G401 (cell line): ENCODE results near the gene AGAP1. TPM values are rescaled to one million over a fixed set of nuclear protein-coding genes. Genes with fewer than 3 reads are reported as not detected.

ENCODE experiments used
- DNase-seq: peaks from one replicate; pipeline ENCODE4 v3.0.0-alpha.2; 2015; ENCODE audit warnings: low spot score
- in situ Hi-C: cut with HindIII; loops from 2 replicates; pipeline ENCODE4 v1.10.0; 2016; ENCODE audit warnings: low sequenced_read_pairs, mixed read lengths
- total RNA-seq: library from RNA; depleted of rRNA; stranded (reverse); fragments of >200 nt; shearing (Covaris generic); gene quantifications from 2 replicates; pipeline ENCODE4 v1.2.3, GENCODE V29; 2014

Gene AGAP1
- total RNA-seq, 1 experiment from 2014 or later: 14.4 TPM

GRCh38 chr2:235637896-235638295 lies 144.1 kb downstream of the AGAP1 start:
- in situ Hi-C loops: no loop called here
- DNase-seq: no peak

DNA sequence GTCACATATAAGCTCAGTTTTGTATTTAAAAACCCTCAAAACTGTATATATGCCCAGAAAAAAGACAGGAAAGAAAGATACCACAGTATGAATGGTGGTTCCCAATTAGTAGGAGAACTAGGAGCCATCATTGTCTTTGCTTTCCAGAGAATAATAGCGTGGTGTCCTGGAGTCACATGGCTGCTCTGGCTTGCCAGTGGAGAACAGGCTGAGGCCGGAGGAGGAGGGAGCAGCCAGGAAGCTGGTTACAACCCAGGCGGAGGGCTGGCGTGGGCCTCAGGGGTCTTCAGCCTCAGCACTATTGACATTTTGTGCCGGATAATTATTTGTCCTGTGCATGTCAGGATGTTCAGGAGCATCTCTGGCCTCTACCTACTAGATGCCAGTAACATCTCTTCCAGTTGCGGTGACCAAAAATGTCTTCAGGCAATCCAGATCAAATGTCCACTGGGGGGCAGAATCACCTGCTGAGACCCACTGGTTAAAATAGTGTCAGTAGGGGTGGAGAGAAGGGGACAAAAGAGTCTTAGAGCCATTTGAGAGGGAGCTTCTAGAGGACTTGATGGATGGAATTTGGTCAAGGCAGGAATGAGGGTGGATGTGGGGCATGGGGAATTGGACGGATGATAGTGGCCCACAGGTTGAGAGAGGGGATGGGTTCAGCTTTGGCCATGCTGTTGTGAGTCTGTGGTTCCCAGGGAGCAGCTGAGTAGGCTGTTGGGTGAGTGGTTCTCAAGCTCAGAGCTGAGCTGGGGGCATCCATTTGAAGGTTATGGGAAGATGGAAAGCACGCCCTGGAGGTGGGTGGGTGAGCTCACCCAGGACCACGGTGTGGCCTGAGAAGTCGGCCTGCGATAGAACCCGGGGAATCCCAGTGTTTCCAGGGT lies 144.9 kb downstream of the AGAP1 start:
- no peak for DNase-seq
- in situ Hi-C loops: no loop called here

DNA sequence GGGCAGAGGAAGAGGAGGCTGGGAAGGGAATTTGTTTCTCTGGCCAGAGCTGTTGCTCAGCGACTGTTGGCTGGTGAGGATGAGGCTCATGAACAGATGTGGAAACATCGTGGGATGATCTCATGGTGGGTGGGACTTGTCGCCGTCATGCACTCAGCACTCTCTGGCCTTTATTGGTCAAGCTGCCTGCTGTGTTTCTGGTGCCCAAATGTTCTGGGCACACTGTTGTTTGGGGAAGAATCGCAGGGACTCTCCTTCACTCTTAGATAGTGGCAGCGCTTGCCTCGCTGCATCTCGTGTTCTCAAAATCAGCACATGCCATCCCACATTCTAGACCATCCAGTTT lies 145.6 kb downstream of the AGAP1 start:
- in situ Hi-C loops: no loop called here
- no peak for DNase-seq

DNA sequence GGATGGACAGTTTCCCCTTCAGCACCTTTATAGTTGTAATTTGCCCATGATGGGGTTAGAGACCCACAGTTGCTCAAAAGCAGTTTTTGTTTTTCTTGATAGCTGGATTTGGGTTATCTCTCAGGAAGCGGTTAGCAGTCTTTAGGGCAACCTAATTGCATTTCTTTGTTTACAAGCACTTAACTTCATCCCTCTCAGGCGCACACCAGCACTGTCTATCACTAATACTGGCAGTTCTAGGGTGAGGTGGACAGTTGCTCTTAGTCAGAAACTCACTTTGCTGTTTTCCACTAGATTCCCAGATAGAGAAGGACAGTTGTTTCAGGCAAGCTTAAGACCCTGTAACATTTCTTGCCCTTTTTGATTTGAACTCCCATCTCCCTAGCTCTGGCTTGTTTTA lies 146.0 kb downstream of the AGAP1 start:
- no peak for DNase-seq
- in situ Hi-C loops: no loop called here

DNA sequence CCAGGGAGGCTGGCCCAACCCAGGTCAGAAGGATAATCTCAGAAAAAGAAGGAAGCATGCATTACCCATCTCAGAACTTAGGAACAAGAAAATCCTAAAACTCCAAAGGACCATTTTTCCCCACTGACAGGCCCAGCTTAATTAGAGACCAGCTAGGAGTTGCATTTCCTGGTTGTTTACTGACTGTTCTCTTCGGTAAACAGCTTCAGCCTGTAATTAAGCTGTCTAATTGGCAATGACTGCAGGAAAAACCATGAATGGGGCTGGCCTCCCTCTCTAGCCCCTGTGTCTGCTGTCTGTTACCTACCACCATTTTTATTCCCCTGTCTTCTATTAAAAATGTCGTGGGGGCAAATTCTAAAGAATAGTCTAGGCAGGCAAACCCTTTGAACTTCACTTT lies 146.5 kb downstream of the AGAP1 start:
- no peak for DNase-seq
- in situ Hi-C loops: no loop called here

GRCh38 chr2:235640926-235641723 lies 147.3 kb downstream of the AGAP1 start:
- DNase-seq: no peak
- in situ Hi-C loops: no loop called here

- no peak for DNase-seq
- in situ Hi-C loops: no loop called here
Measured at GRCh38 chr2:235641956-235642355, 148.1 kb downstream of the AGAP1 start.

GRCh38 chr2:235642446-235643098 lies 148.7 kb downstream of the AGAP1 start:
- no peak for DNase-seq
- in situ Hi-C loops: no loop called here

GRCh38 chr2:235643680-235644511 lies 150.1 kb downstream of the AGAP1 start:
- in situ Hi-C loops: no loop called here
- DNase-seq: no peak

GRCh38 chr2:235647264-235647663 lies 153.4 kb downstream of the AGAP1 start:
- DNase-seq: no peak
- in situ Hi-C loops: no loop called here

GRCh38 chr2:235647877-235648276 lies 154.0 kb downstream of the AGAP1 start:
- in situ Hi-C loops: no loop called here
- no peak for DNase-seq

- DNase-seq: no peak
- in situ Hi-C loops: no loop called here
Measured at GRCh38 chr2:235649418-235649817, 155.6 kb downstream of the AGAP1 start.

DNA sequence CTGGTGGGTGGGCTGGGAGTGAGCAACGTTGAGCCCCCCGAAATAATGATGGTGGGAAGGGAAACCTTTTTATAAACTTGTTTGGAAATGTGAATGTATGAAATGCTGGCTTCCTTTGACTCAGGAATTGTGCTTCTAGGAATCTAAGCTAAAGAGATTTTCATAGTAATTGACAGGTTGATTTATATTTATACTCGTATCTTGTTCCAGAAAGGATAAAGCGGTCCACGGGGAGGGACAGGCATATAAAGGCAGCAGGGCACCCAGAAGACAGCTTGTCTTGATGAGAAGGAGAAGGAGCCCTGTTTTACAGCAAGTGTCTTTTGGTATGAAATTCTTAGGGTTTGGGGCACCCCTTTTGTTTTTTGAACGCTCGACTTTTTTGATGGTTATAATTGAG lies 157.8 kb downstream of the AGAP1 start:
- in situ Hi-C loops: no loop called here
- DNase-seq: no peak

DNA sequence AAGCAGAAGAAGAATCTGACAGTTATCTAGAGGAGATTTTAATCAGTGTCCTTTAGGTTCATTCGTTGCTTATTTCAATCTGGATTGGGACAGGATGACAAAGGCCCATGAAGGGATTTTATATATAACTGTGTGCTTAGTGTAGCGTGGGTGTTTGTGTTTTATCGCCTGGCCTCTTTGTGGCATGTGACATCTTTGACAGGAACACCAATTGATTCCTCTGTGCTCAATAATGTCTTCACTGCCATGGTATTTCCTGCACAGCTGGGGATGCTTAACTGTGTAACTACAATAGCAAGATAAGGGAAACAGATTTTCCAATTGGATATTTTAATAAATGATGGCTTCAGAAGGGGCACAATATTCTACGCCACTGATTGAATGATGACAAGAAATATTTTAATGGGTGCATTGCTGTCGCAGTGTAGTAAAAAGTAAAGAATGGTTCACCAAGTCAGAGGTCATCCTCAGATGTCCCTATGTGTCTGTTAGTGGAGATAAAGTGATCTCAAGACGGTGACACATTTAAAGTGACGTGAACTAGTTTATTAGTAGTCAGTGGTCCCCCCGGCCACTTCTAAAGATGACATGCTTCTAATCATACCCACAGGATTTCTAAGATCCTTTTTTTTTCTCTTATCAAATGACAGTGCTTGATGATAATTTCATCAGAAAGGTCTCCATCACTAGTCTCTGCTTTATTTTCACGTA lies 160.4 kb downstream of the AGAP1 start:
- no peak for DNase-seq

DNA sequence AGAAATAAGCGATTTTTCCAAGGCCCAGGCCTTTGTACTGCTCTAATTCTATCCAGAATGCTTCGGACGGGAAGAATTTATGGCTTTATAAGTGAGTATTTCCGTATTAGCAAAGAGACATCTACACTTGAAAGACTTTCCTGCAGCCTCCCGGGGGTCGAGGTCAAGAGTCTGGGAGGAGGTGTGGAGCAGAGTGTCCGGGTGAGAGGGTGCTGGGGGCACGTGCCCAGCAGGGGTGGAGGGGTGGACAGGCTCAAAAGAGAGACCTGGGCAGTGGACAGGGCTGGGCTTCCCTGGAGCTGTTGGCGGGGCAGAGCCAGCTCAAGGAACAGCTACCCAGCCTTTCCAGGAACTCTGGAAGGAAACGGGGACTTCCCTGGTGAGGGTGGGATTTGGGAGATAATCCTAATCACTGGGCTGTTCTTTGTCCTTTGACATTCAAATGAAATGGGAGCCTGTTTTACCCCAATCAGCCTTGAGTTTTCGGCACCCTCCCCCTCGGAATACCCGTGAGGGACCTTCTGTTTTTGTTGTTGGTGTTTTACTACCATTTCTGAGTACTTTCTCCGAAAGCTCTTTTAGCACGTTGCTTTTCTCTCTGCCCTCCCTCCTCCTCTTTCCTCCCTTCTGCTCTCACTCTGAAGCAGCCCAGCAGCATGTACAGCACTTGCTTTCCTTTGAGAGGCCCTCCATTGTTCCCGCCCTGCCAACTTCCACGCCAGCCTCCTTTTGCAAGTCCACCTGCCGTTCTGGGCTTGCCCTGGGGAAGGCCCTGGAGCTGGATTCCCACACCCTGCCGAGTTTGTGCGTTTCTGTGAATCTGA lies 164.7 kb downstream of the AGAP1 start:
- in situ Hi-C loops: no loop called here
- DNase-seq: no peak

More for the DNA sequence above, 160.4 kb downstream of the AGAP1 start:
- in situ Hi-C loops: no loop called here

DNA sequence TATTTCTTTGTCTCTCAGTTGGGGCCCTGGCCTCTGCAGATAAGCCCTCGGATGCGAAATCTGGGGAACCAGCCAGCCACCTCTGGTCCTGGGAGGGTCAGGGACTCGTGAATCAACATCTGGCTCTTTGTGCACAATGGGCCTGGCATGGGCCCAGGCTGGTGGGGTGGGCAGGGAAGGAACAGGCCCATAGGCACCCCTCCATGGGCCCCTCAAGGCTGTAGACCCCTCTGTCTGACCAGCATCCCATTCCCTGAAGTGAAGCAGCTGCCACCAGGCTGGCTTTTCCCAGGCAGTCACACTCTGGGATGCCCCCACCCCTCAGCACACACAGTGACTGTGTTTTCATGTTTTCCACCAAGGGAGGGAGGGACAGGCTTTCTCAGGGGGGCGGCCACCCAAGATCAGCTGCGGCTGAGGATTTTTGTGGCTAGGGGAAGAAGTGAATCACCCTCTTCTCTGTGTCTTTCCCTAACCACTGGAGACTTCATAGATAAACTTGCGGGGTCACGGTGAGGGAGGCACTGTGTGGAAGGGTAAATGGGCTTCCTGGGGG lies 166.0 kb downstream of the AGAP1 start:
- DNase-seq: no peak
- in situ Hi-C loops: no loop called here

DNA sequence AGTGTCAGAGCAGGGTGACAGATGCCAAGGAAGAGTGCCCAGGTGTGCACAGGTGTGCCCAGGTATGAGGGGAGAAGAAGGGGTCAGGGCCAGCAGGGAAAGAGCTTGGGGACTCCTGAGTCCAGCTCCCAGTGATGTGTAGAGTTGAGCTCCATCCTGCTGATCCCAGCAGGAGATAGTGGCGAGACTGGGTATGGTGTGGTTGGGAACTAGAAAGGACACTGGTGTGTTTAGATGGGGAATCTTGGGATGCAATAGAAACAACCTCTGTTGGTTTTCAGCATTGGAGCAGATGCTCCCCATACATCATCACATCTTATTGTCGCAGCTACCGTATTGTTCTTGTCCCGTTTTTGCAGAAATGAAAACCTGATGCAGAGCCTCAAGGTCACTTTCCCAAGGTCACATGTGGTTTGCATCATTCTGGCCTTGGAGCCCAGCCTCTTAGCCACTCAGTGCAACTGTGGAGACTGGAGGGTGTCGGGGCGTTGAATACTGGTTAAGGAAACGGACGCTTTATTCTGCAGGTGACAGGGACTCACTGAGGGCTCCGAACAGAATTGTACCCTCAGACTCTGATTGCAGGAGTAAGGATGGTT lies 166.7 kb downstream of the AGAP1 start:
- in situ Hi-C loops: no loop called here
- DNase-seq: no peak
